Measurements from ENCODE around the gene RMDN3.

Gene RMDN3

GRCh38 chr15:40766906-40767837 lies 12.1 kb upstream of the RMDN3 start:
- Histone ChIP-seq H3K9me3 (ENCODE audit: control insufficient read depth in 2 of 2, low read length in 2 of 2) (no peaks in the 10 kb centered on the region), H3K9ac (ENCODE audit: low read depth in 1 of 2, low read length in 2 of 2) (no peak overlapping the region), H3K27ac (ENCODE audit: low read depth in 2 of 2, low read length in 2 of 2) (no peak overlapping the region), H3K4me3 (ENCODE audit: low read length in 2 of 2) (no peak overlapping the region), H3K27me3 (ENCODE audit: control insufficient read depth in 2 of 2, insufficient read depth in 2 of 2, low read length in 2 of 2) (no peaks in the 10 kb centered on the region), H3K36me3 (ENCODE audit: control insufficient read depth in 2 of 2, insufficient read depth in 2 of 2, low read length in 2 of 2) (peaks cover 1 to 3% of the 10 kb centered on the region in 2 donors), H3K4me1 (ENCODE audit: control insufficient read depth in 2 of 2, insufficient read depth in 2 of 2, low read length in 2 of 2) (peaks cover 48 to 64% of the 10 kb centered on the region in 2 donors)

GRCh38 chr15:40766194-40766815 lies 11.3 kb upstream of the RMDN3 start:
- H3K4me1 ChIP-seq (ENCODE audit: control insufficient read depth in 2 of 2, insufficient read depth in 2 of 2, low read length in 2 of 2) = peaks cover 48 to 64% of the 10 kb centered on the region in 2 donors
- no peak overlapping the region for H3K9ac ChIP-seq (ENCODE audit: low read depth in 1 of 2, low read length in 2 of 2)
- H3K9me3 ChIP-seq (ENCODE audit: control insufficient read depth in 2 of 2, low read length in 2 of 2) = no peaks in the 10 kb centered on the region
- no peaks in the 10 kb centered on the region for H3K36me3 ChIP-seq (ENCODE audit: control insufficient read depth in 2 of 2, insufficient read depth in 2 of 2, low read length in 2 of 2)
- H3K27me3 ChIP-seq (ENCODE audit: control insufficient read depth in 2 of 2, insufficient read depth in 2 of 2, low read length in 2 of 2) = no peaks in the 10 kb centered on the region
- no peak overlapping the region for H3K4me3 ChIP-seq (ENCODE audit: low read length in 2 of 2)
- no peak overlapping the region for H3K27ac ChIP-seq (ENCODE audit: low read depth in 2 of 2, low read length in 2 of 2)

GRCh38 chr15:40764629-40765103 lies 9.6 kb upstream of the RMDN3 start:
- H3K4me1 ChIP-seq (ENCODE audit: control insufficient read depth in 2 of 2, insufficient read depth in 2 of 2, low read length in 2 of 2) = peaks cover 42 to 50% of the 10 kb centered on the region in 2 donors

GRCh38 chr15:40763801-40764628 lies 9.0 kb upstream of the RMDN3 start, which contains the start of gene GCHFR:
Gene GCHFR (plus strand): TSS chr15:40764068. CDS start chr15:40764181, 113 bp downstream.
- H3K27ac ChIP-seq (ENCODE audit: low read depth in 2 of 2, low read length in 2 of 2) = peak within 1 kb of the TSS; percentile 83 to 88
- H3K36me3 ChIP-seq (ENCODE audit: control insufficient read depth in 2 of 2, insufficient read depth in 2 of 2, low read length in 2 of 2) = no peaks in the 10 kb centered on the region
- H3K9me3 ChIP-seq (ENCODE audit: control insufficient read depth in 2 of 2, low read length in 2 of 2) = no peaks in the 10 kb centered on the region
- peak within 1 kb of the TSS; percentile 53 to 81 for H3K9ac ChIP-seq (ENCODE audit: low read depth in 1 of 2, low read length in 2 of 2)
- H3K27me3 ChIP-seq (ENCODE audit: control insufficient read depth in 2 of 2, insufficient read depth in 2 of 2, low read length in 2 of 2) = no peaks in the 10 kb centered on the region
- peaks cover 35 to 44% of the 10 kb centered on the region in 2 donors for H3K4me1 ChIP-seq (ENCODE audit: control insufficient read depth in 2 of 2, insufficient read depth in 2 of 2, low read length in 2 of 2)
- H3K4me3 ChIP-seq (ENCODE audit: low read length in 2 of 2) = peak within 1 kb of the TSS; percentile 74 to 78

More at GRCh38 chr15:40764629-40765103, 9.6 kb upstream of the RMDN3 start:
- Histone ChIP-seq H3K27ac (ENCODE audit: low read depth in 2 of 2, low read length in 2 of 2) (peak overlapping the region; percentile 83 to 88), H3K9me3 (ENCODE audit: control insufficient read depth in 2 of 2, low read length in 2 of 2) (no peaks in the 10 kb centered on the region), H3K4me3 (ENCODE audit: low read length in 2 of 2) (peak overlapping the region; percentile 74 to 78), H3K27me3 (ENCODE audit: control insufficient read depth in 2 of 2, insufficient read depth in 2 of 2, low read length in 2 of 2) (no peaks in the 10 kb centered on the region), H3K9ac (ENCODE audit: low read depth in 1 of 2, low read length in 2 of 2) (peak overlapping the region; percentile 53 to 81), H3K36me3 (ENCODE audit: control insufficient read depth in 2 of 2, insufficient read depth in 2 of 2, low read length in 2 of 2) (no peaks in the 10 kb centered on the region)

- Histone ChIP-seq H3K4me1 (ENCODE audit: control insufficient read depth in 2 of 2, insufficient read depth in 2 of 2, low read length in 2 of 2) (peaks cover 26 to 35% of the 10 kb centered on the region in 2 donors), H3K9me3 (ENCODE audit: control insufficient read depth in 2 of 2, low read length in 2 of 2) (no peaks in the 10 kb centered on the region), H3K9ac (ENCODE audit: low read depth in 1 of 2, low read length in 2 of 2) (peak overlapping the region; percentile 53 to 63), H3K27me3 (ENCODE audit: control insufficient read depth in 2 of 2, insufficient read depth in 2 of 2, low read length in 2 of 2) (no peaks in the 10 kb centered on the region), H3K27ac (ENCODE audit: low read depth in 2 of 2, low read length in 2 of 2) (peak overlapping the region; percentile 83 to 88), H3K4me3 (ENCODE audit: low read length in 2 of 2) (peak overlapping the region; percentile 74 to 78), H3K36me3 (ENCODE audit: control insufficient read depth in 2 of 2, insufficient read depth in 2 of 2, low read length in 2 of 2) (no peaks in the 10 kb centered on the region)
These were observed 8.1 kb upstream of the RMDN3 start for GRCh38 chr15:40762919-40763800.

- Histone ChIP-seq H3K4me1 (ENCODE audit: control insufficient read depth in 2 of 2, insufficient read depth in 2 of 2, low read length in 2 of 2) (peaks cover 14 to 26% of the 10 kb centered on the region in 2 donors), H3K36me3 (ENCODE audit: control insufficient read depth in 2 of 2, insufficient read depth in 2 of 2, low read length in 2 of 2) (no peaks in the 10 kb centered on the region), H3K9me3 (ENCODE audit: control insufficient read depth in 2 of 2, low read length in 2 of 2) (no peaks in the 10 kb centered on the region), H3K4me3 (ENCODE audit: low read length in 2 of 2) (no peak overlapping the region), H3K27ac (ENCODE audit: low read depth in 2 of 2, low read length in 2 of 2) (no peak overlapping the region), H3K27me3 (ENCODE audit: control insufficient read depth in 2 of 2, insufficient read depth in 2 of 2, low read length in 2 of 2) (no peaks in the 10 kb centered on the region), H3K9ac (ENCODE audit: low read depth in 1 of 2, low read length in 2 of 2) (no peak overlapping the region)
These were observed 4.9 kb upstream of the RMDN3 start for GRCh38 chr15:40759961-40760360.

GRCh38 chr15:40756938-40757337 lies 1.9 kb upstream of the RMDN3 start:
- H3K36me3 ChIP-seq (ENCODE audit: control insufficient read depth in 2 of 2, insufficient read depth in 2 of 2, low read length in 2 of 2) = peaks cover 3 to 9% of the 10 kb centered on the region in 2 donors
- H3K9ac ChIP-seq (ENCODE audit: low read depth in 1 of 2, low read length in 2 of 2) = no peak overlapping the region
- H3K4me3 ChIP-seq (ENCODE audit: low read length in 2 of 2) = no peak overlapping the region
- H3K27me3 ChIP-seq (ENCODE audit: control insufficient read depth in 2 of 2, insufficient read depth in 2 of 2, low read length in 2 of 2) = no peaks in the 10 kb centered on the region
- peaks cover 5% of the 10 kb centered on the region in 2 donors for H3K4me1 ChIP-seq (ENCODE audit: control insufficient read depth in 2 of 2, insufficient read depth in 2 of 2, low read length in 2 of 2)
- H3K27ac ChIP-seq (ENCODE audit: low read depth in 2 of 2, low read length in 2 of 2) = no peak overlapping the region
- no peaks in the 10 kb centered on the region for H3K9me3 ChIP-seq (ENCODE audit: control insufficient read depth in 2 of 2, low read length in 2 of 2)

GRCh38 chr15:40755812-40756208 lies 756 bp upstream of the RMDN3 start:
- H3K27me3 ChIP-seq (ENCODE audit: control insufficient read depth in 2 of 2, insufficient read depth in 2 of 2, low read length in 2 of 2) = no peaks in the 10 kb centered on the region
- no peaks in the 10 kb centered on the region for H3K9me3 ChIP-seq (ENCODE audit: control insufficient read depth in 2 of 2, low read length in 2 of 2)
- peak overlapping the region; percentile 85 to 92 for H3K9ac ChIP-seq (ENCODE audit: low read depth in 1 of 2, low read length in 2 of 2)
- H3K4me1 ChIP-seq (ENCODE audit: control insufficient read depth in 2 of 2, insufficient read depth in 2 of 2, low read length in 2 of 2) = peaks cover 5% of the 10 kb centered on the region in 2 donors
- peak overlapping the region in 1 of 2 donors; percentile 94 for H3K27ac ChIP-seq (ENCODE audit: low read depth in 2 of 2, low read length in 2 of 2)
- peaks cover 14 to 20% of the 10 kb centered on the region in 2 donors for H3K36me3 ChIP-seq (ENCODE audit: control insufficient read depth in 2 of 2, insufficient read depth in 2 of 2, low read length in 2 of 2)
- peak overlapping the region; percentile 89 to 98 for H3K4me3 ChIP-seq (ENCODE audit: low read length in 2 of 2)

GRCh38 chr15:40754574-40754882 lies 526 bp downstream of the RMDN3 start:
- peaks cover 17 to 28% of the 10 kb centered on the region in 2 donors for H3K36me3 ChIP-seq (ENCODE audit: control insufficient read depth in 2 of 2, insufficient read depth in 2 of 2, low read length in 2 of 2)
- peak overlapping the region; percentile 89 to 98 for H3K4me3 ChIP-seq (ENCODE audit: low read length in 2 of 2)
- peak overlapping the region; percentile 77 to 94 for H3K27ac ChIP-seq (ENCODE audit: low read depth in 2 of 2, low read length in 2 of 2)
- H3K9me3 ChIP-seq (ENCODE audit: control insufficient read depth in 2 of 2, low read length in 2 of 2) = no peaks in the 10 kb centered on the region
- H3K27me3 ChIP-seq (ENCODE audit: control insufficient read depth in 2 of 2, insufficient read depth in 2 of 2, low read length in 2 of 2) = no peaks in the 10 kb centered on the region
- peaks cover 5% of the 10 kb centered on the region in 2 donors for H3K4me1 ChIP-seq (ENCODE audit: control insufficient read depth in 2 of 2, insufficient read depth in 2 of 2, low read length in 2 of 2)
- H3K9ac ChIP-seq (ENCODE audit: low read depth in 1 of 2, low read length in 2 of 2) = peak overlapping the region; percentile 79 to 92

Data from mucosa of rectum (tissue), 2 donors.